Measurements from ENCODE around the gene KRT38.
"Not testable (repeated sequence)": the region's sequence is repeated elsewhere in the genome, so short reads cannot be mapped to it uniquely, and the experiment has no call there.

Gene KRT38

DNA sequence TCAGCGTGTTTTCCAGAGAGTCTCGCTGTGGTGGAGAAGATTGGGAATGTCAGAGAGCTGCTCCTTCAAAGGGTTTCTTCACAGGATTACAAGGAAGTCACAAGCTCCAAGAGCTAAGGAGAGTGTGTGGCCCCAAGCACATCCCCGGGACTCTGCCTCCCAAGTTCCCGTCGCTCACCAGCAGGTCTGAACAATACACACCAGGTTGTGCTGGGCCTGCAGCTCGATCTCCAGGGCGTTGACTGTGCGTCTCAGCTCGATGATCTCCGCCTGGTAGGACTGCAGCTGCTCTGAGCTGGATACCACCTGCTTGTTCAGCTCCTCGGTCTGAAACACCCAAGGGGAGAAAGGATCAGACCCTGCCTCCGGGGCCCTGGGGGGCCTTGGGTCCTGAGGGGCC is 45.7 kb downstream of the KRT38 start:
- DNase-seq (ENCODE audit: low read depth in 2 of 2) = not testable (repeated sequence)

- no peak for DNase-seq (ENCODE audit: low read depth in 2 of 2)
Observed at GRCh38 chr17:41394254-41394996, 46.4 kb downstream of the KRT38 start.

- no peak for DNase-seq (ENCODE audit: low read depth in 2 of 2)
Observed at GRCh38 chr17:41393826-41394225, 47.0 kb downstream of the KRT38 start.

GRCh38 chr17:41393294-41393693 is 47.5 kb downstream of the KRT38 start:
- no peak for DNase-seq (ENCODE audit: low read depth in 2 of 2)

DNA sequence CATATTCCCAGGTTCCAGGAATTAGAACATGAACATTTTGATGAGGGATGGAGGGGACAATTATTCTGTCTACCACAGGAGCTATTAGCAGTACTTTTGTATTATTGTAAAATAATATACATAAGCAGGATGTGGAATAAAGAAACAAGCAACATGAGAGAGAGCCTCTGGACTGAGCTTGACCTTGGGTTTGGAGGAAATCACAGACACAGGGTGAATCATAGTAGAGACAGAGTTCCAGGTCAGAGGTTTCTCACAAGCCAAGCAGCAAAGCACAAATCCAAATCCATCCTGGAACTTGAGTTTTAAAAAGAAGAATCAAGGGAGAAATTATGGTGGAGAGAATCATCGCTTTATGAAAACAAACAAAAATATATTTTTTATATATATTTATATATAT is 48.5 kb downstream of the KRT38 start:
- DNase-seq (ENCODE audit: low read depth in 2 of 2) = no peak

- no peak for DNase-seq (ENCODE audit: low read depth in 2 of 2)
Observed at GRCh38 chr17:41391535-41391934, 49.2 kb downstream of the KRT38 start.

DNA sequence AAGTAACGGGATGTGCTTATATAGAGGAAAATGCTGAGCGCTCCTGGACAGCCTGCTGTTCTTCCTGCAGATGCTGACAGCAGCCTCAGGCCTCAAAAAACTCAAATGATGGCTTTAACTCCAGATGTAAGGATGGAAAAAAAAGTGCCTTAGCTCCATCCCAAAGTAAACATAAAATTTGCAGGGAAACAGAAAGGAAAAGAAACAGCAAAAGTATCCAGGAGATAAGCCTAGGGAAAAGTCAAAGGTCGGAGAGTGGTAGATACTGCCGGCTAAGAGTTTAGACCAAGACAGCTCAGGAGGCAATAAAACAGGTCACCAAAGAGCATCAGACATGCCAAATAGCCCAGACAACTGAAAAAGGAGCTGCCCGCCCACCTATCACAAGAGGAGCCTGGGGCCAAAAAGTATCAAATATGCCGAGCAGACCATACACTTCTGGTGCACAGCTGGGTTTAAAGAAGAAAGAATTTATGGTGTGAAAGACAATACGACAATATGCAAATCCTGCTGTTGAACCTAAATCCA is 50.3 kb downstream of the KRT38 start:
- DNase-seq (ENCODE audit: low read depth in 2 of 2) = no peak

GRCh38 chr17:41387670-41388069 is 53.1 kb downstream of the KRT38 start:
- no peak for DNase-seq (ENCODE audit: low read depth in 2 of 2)

DNA sequence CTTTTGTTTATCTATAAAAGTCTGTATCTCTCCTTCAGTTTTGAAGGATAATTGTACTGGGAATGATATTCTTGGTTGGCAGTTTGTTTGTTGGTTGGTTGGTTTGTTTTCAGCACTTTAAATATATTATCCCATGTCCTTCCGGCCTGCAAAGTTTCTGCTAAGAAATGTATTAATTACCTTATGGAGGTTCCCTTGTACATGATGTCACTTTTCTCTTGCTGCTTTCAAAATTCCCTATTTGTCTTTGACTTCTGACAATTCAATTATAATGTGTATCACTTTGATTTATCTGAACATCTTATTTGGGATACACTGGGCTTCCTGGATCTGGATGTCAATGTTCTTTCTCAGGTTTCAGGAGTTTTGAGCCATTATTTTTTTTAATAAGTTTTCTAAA is 54.6 kb downstream of the KRT38 start:
- no peak for DNase-seq (ENCODE audit: low read depth in 2 of 2)
